22Rv1 (cell line): ENCODE data around the gene CDH2.

Experiments used
- H3K27ac ChIP-seq: fragments of 450-650 bp; 2 replicates; pipeline ENCODE4 v1.5.1; 2017
- ZFX ChIP-seq: fragments of 450-650 bp; IDR thresholded peaks from 2 replicates; pipeline ENCODE4 v1.6.1; 2017; ENCODE audit warnings: antibody characterized with exemption, borderline replicate concordance
- TF ChIP-seq, protein P1 (sequence below): fragments of 450-650 bp; IDR thresholded peaks from 2 replicates; pipeline ENCODE4 v1.5.1; 2017; ENCODE audit warnings: mild to moderate bottlenecking

CDH2 gene

GRCh38 chr18:28168725-28169124, 8.2 kb downstream of the CDH2 start:
- TF ChIP-seq, protein P1, sequence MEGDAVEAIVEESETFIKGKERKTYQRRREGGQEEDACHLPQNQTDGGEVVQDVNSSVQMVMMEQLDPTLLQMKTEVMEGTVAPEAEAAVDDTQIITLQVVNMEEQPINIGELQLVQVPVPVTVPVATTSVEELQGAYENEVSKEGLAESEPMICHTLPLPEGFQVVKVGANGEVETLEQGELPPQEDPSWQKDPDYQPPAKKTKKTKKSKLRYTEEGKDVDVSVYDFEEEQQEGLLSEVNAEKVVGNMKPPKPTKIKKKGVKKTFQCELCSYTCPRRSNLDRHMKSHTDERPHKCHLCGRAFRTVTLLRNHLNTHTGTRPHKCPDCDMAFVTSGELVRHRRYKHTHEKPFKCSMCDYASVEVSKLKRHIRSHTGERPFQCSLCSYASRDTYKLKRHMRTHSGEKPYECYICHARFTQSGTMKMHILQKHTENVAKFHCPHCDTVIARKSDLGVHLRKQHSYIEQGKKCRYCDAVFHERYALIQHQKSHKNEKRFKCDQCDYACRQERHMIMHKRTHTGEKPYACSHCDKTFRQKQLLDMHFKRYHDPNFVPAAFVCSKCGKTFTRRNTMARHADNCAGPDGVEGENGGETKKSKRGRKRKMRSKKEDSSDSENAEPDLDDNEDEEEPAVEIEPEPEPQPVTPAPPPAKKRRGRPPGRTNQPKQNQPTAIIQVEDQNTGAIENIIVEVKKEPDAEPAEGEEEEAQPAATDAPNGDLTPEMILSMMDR, result no peak
- no peak for TF ChIP-seq ZFX
- no peak overlapping the region for H3K27ac ChIP-seq

DNA sequence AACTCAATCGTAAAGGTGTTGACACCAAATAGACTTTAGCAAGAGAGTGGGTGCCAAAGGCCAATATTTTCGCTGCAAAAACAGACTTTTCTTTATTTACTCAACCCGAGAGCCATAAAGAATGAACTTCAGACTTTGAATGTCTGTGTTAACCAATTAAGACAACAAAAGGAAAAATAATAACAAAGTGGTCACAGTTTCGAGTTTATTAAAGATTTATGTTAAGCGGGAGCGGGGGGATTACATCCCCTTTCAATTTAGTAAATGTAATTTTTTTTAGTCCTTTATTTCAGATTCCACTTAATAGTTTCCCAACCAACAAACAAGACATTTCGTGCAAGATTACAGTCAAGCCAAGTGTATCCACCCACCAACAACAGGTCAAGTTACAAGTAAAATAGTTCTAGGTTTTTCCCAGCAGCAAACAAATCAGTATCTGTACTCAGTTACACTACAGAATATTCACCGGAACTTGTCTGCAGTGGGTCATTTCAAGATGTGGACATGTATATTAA, 9.0 kb downstream of the CDH2 start:
- no peak overlapping the region for H3K27ac ChIP-seq
- TF ChIP-seq ZFX, result no peak
- TF ChIP-seq, protein P1, result no peak

GRCh38 chr18:28164771-28165483, 12.0 kb downstream of the CDH2 start:
- H3K27ac ChIP-seq, result no peak overlapping the region

GRCh38 chr18:28163201-28163775, 13.6 kb downstream of the CDH2 start:
- no peak overlapping the region for H3K27ac ChIP-seq
- TF ChIP-seq ZFX, result no peak
- TF ChIP-seq, protein P1, result no peak

More at GRCh38 chr18:28164771-28165483, 12.0 kb downstream of the CDH2 start:
- TF ChIP-seq, protein P1, result no peak
- no peak for TF ChIP-seq ZFX

GRCh38 chr18:28161608-28162599, 15.0 kb downstream of the CDH2 start:
- no peak for TF ChIP-seq ZFX
- TF ChIP-seq, protein P1, result no peak
- no peak overlapping the region for H3K27ac ChIP-seq

GRCh38 chr18:28159055-28159454, 17.9 kb downstream of the CDH2 start:
- H3K27ac ChIP-seq, result no peak overlapping the region
- TF ChIP-seq, protein P1, result no peak
- TF ChIP-seq ZFX, result no peak
